GM12878 (cell line): ENCODE data around the gene SLC39A13. TPM values are rescaled to one million over a fixed set of nuclear protein-coding genes. Genes with fewer than 3 reads are reported as not detected.

ENCODE experiments used
- ATAC-seq: fragments of 200-7000 bp; cut with Tn5 transposase; 3 replicates; pipeline ENCODE4 v1.9.1; 2020; ENCODE audit warnings: mild to moderate bottlenecking, moderate library complexity
- BruUV-seq: library from RNA; stranded (reverse); fragments of 400-500 nt; replicated peaks from 2 replicates; lab custom pipeline; 2021; lab: Mats Ljungman, UMichigan
- CTCF ChIA-PET: fragments of 300-600 bp; sonication (Branson Sonifier 250); formaldehyde crosslinking; extraction: SDS; loops from one replicate; lab custom pipeline; 2021; ENCODE audit warnings: inconsistent platforms; lab: Yijun Ruan, JAX
- POLR2A ChIA-PET: fragments of 350-600 bp; formaldehyde crosslinking; extraction: SDS; loops from one replicate; lab custom pipeline; 2021; ENCODE audit warnings: inconsistent platforms; lab: Charles Lee
- RAD21 ChIA-PET: fragments of 300-600 bp; sonication (Branson Sonifier 250); formaldehyde crosslinking; loops from one replicate; lab custom pipeline; 2023; ENCODE audit warnings: antibody characterized with exemption; ENCODE audit not compliant: unreplicated experiment; lab: Charles Lee
- SMC1A ChIA-PET: fragments of 300-600 bp; sonication (Branson Sonifier 250); formaldehyde crosslinking; loops from one replicate; lab custom pipeline; 2023; ENCODE audit not compliant: unreplicated experiment, uncharacterized antibody; lab: Charles Lee
- DNase-seq: peaks from one replicate; pipeline ENCODE4 v3.0.0-alpha.2; 2011; ENCODE audit warnings: low read depth, low spot score
- FAIRE-seq: peaks from 3 replicates; lab custom pipeline; 2011; peaks lifted over from hg19 to GRCh38; lab: Jason Lieb, UNC
- H2AFZ ChIP-seq: 2 replicates; pipeline ENCODE4 v1.6.0; 2011; ENCODE audit warnings: low read depth, low read length, control low read depth; ENCODE audit not compliant: control insufficient read depth
- H3K27ac ChIP-seq: 2 replicates; pipeline ENCODE4 v1.5.1; 2011; ENCODE audit warnings: control low read depth; ENCODE audit not compliant: control insufficient read depth, insufficient read depth
- H3K27me3 ChIP-seq, 2 experiments: replicated peaks in 1 of 2; 2 replicates each; pipeline versions ENCODE4 v1.6.0 to v1.6.1; 2011; ENCODE audit warnings: low read length in 1 of 2; ENCODE audit not compliant: control insufficient read depth in 2 of 2, insufficient read depth in 2 of 2
- H3K36me3 ChIP-seq, 2 experiments: 2 replicates each; pipeline ENCODE4 v1.5.1; 2011; ENCODE audit warnings: low read length in 1 of 2; ENCODE audit not compliant: control insufficient read depth in 2 of 2, insufficient read depth in 2 of 2
- H3K4me1 ChIP-seq: 2 replicates; pipeline ENCODE4 v1.6.1; 2011; ENCODE audit warnings: mild to moderate bottlenecking, low read length, moderate library complexity, mixed read lengths; ENCODE audit not compliant: control insufficient read depth, insufficient read depth
- H3K4me2 ChIP-seq: 2 replicates; pipeline ENCODE4 v1.6.0; 2011; ENCODE audit warnings: control low read depth; ENCODE audit not compliant: control insufficient read depth, insufficient read depth
- H3K4me3 ChIP-seq: fragments of 200-600 bp; sonication (generic); 2 replicates; pipeline ENCODE4 v1.5.1; 2016
- H3K79me2 ChIP-seq: 2 replicates; pipeline ENCODE4 v1.6.0; 2011; ENCODE audit warnings: low read length; ENCODE audit not compliant: control insufficient read depth, insufficient read depth
- H3K9ac ChIP-seq: 2 replicates; pipeline ENCODE4 v1.8.0; 2011; ENCODE audit warnings: low read length, control low read depth, mixed read lengths; ENCODE audit not compliant: control insufficient read depth, insufficient read depth
- H3K9me3 ChIP-seq: replicated peaks from 3 replicates; pipeline ENCODE4 v1.5.1; 2011; ENCODE audit warnings: mild to moderate bottlenecking, low read length; ENCODE audit not compliant: control insufficient read depth, insufficient read depth
- H4K20me1 ChIP-seq: 2 replicates; pipeline ENCODE4 v1.6.0; 2011; ENCODE audit not compliant: control insufficient read depth, insufficient read depth
- FOXM1 ChIP-seq: IDR thresholded peaks from 2 replicates; pipeline ENCODE4 v1.6.1; 2012; ENCODE audit warnings: low read depth, mild to moderate bottlenecking, inconsistent platforms, low read length, moderate library complexity
- HCFC1 ChIP-seq: fragments of 150-350 bp; IDR thresholded peaks from 2 replicates; pipeline ENCODE4 v1.6.1; 2014; ENCODE audit warnings: low read length
- HDGF ChIP-seq: fragments of 450-650 bp; IDR thresholded peaks from 2 replicates; pipeline ENCODE4 v1.6.1; 2016; ENCODE audit warnings: antibody characterized with exemption
- MEF2A ChIP-seq: IDR thresholded peaks from 2 replicates; pipeline ENCODE4 v1.6.1; 2011; ENCODE audit warnings: low read depth, mild to moderate bottlenecking, low read length, moderate library complexity; ENCODE audit not compliant: insufficient read depth
- MTA2 ChIP-seq: fragments of 450-650 bp; IDR thresholded peaks from 2 replicates; pipeline ENCODE4 v1.6.1; 2016; ENCODE audit warnings: low read depth, mild to moderate bottlenecking, moderate library complexity
- MTA3 ChIP-seq: IDR thresholded peaks from 2 replicates; pipeline ENCODE4 v1.6.1; 2012; ENCODE audit warnings: low read length, inconsistent platforms, borderline replicate concordance
- NFXL1 ChIP-seq: fragments of 450-650 bp; IDR thresholded peaks from 2 replicates; pipeline ENCODE4 v1.6.1; 2017; ENCODE audit warnings: antibody characterized with exemption, mild to moderate bottlenecking, borderline replicate concordance
- RAD21 ChIP-seq: IDR thresholded peaks from 2 replicates; pipeline ENCODE4 v1.6.1; 2011; ENCODE audit warnings: mild to moderate bottlenecking, low read depth, low read length, moderate library complexity; ENCODE audit not compliant: insufficient read depth
- RAD51 ChIP-seq: fragments of 450-650 bp; IDR thresholded peaks from 2 replicates; pipeline ENCODE4 v1.6.1; 2016; ENCODE audit warnings: moderate library complexity, mild to moderate bottlenecking, inconsistent platforms
- RB1 ChIP-seq: fragments of 450-650 bp; formaldehyde crosslinking; IDR thresholded peaks from 2 replicates; pipeline ENCODE4 v1.6.1; 2017; ENCODE audit warnings: mild to moderate bottlenecking, borderline replicate concordance
- RELA ChIP-seq: fragments of 450-650 bp; IDR thresholded peaks from 2 replicates; pipeline ENCODE4 v1.8.0; 2014; ENCODE audit warnings: borderline replicate concordance; ENCODE audit not compliant: partially characterized antibody
- SIN3A ChIP-seq: IDR thresholded peaks from 2 replicates; pipeline ENCODE4 v1.6.1; 2012; ENCODE audit warnings: low read depth, low read length, improper control_type of control experiment
- SRF ChIP-seq, 2 experiments: IDR thresholded peaks; 2 replicates each; pipeline ENCODE4 v1.6.1; 2011; ENCODE audit warnings: low read depth in 2 of 2, low read length in 2 of 2, mild to moderate bottlenecking in 1 of 2, moderate library complexity in 1 of 2
- STAT1 ChIP-seq: fragments of 450-650 bp; conservative IDR thresholded peaks from 2 replicates; pipeline ENCODE4 v1.6.1; 2014; ENCODE audit warnings: antibody characterized with exemption, mild to moderate bottlenecking
- ZNF687 ChIP-seq: fragments of 450-650 bp; IDR thresholded peaks from 2 replicates; pipeline ENCODE4 v1.6.1; 2017; ENCODE audit warnings: mild to moderate bottlenecking, moderate library complexity
- WGBS: methylation state at CpG from one replicate; pipeline ENCODE4 v1.1.6; 2016; ENCODE audit warnings: low lambda C conversion rate; ENCODE audit not compliant: insufficient replicate concordance, insufficient coverage; ENCODE audit errors: missing lambda C conversion rate; 5-methylcytosine and 5-hydroxymethylcytosine counted together
- in situ Hi-C: fragments of 300-500 bp; cut with MboI; formaldehyde crosslinking; loops from 9 replicates; pipeline ENCODE4 v1.14.3; 2018; ENCODE audit warnings: mixed read lengths
- intact Hi-C: fragments of 100-400 bp; cut with micrococcal nuclease; formaldehyde crosslinking; loops from one replicate; pipeline ENCODE4 v1.14.2; 2022; ENCODE audit not compliant: unreplicated experiment
- polyA plus RNA-seq, 11 experiments: library from polyadenylated mRNA; depleted of rRNA in 4 of 11; unstranded in 6 of 11; stranded (reverse) in 5 of 11; fragments of >200 nt; fragmentation: Nextera tagmentation in 4 of 11; fragmentation: Illumina TruSeq in 1 of 11; extraction: Ambion mirVana in 4 of 11; extraction: Trizol in 1 of 11; gene quantifications; 1 replicate in 1 of 11; 2 replicates in 10 of 11; pipeline versions ENCODE4 v1.2.1 to v1.2.3, GENCODE V29; 2011 to 2016; ENCODE audit warnings: inconsistent platforms in 2 of 11, missing spikeins in 2 of 11, low read depth in 1 of 11
- total RNA-seq, 4 experiments: library from RNA; depleted of rRNA in 3 of 4; stranded (reverse); fragments of >200 nt in 3 of 4; fragmentation: Illumina TruSeq in 1 of 4; extraction: Trizol in 1 of 4; gene quantifications; 2 replicates each; pipeline versions ENCODE4 v1.2.1 to v1.2.3, GENCODE V29; 2013 to 2021

The SLC39A13 gene
- total and polyA plus RNA-seq, 10 of the 15 experiments (the other 5 are each of a cell fraction or from before 2014, with no cell fraction given): 0.23 to 19.8 (median 6.3) TPM

GRCh38 chr11:47438721-47439120 is 30.3 kb downstream of the SLC39A13 start:
- ChIA-PET POLR2A (no interaction called here), SMC1A (no interaction called here)

GRCh38 chr11:47440054-47440476 is 31.7 kb downstream of the SLC39A13 start:
- FAIRE-seq (no peak), DNase-seq (no peak), ATAC-seq (no peak)
- Histone ChIP-seq H3K4me1 (no peaks in the 10 kb centered on the region), H2AFZ (no peak overlapping the region), H3K4me2 (no peak overlapping the region), H3K9me3 (no peaks in the 10 kb centered on the region), H3K9ac (no peak overlapping the region), H3K4me3 (no peak overlapping the region), H3K27me3 (no peaks in the 10 kb centered on the region; a peak in 1 of 4 replicates), H3K27ac (no peak overlapping the region), H3K36me3 (no peaks in the 10 kb centered on the region), H3K79me2 (no peaks in the 10 kb centered on the region), H4K20me1 (no peaks in the 10 kb centered on the region)
- SMC1A ChIA-PET: interaction anchor here (1.1 kb wide), 1 partner anchor 10 kb away, joined by 3 read pairs; no protein-coding TSS in a partner anchor
- CTCF ChIA-PET: interaction anchor here (0.6 to 1.6 kb wide), 2 partner anchors 15 to 220 kb away, joined by 4 to 8 read pairs; no protein-coding TSS in a partner anchor
- RAD21 ChIA-PET: no interaction called here
- 12% methylated on average over 2 of the region's 2 CpGs for WGBS
- intact Hi-C loops (no loop called here), in situ Hi-C loops (no loop called here)
- no TSS peak for BruUV-seq
- POLR2A ChIA-PET: interaction anchor here (0.6 kb wide), 1 partner anchor 281 kb away, joined by 3 read pairs; no protein-coding TSS in a partner anchor
- no peak for TF ChIP-seq RAD21
- TF ChIP-seq MTA3: no peak
- TF ChIP-seq HCFC1: no peak
- no peak for TF ChIP-seq STAT1
- TF ChIP-seq HDGF: no peak
- no peak for TF ChIP-seq RB1
- TF ChIP-seq MEF2A: no peak
- TF ChIP-seq ZNF687: no peak
- TF ChIP-seq SRF (IDR thresholded peaks at IDR 0.05; ENCODE audit: low read depth in 2 of 2, low read length in 2 of 2): no peak
- no peak for TF ChIP-seq RELA
- no peak for TF ChIP-seq FOXM1

More at GRCh38 chr11:47438721-47439120, 30.3 kb downstream of the SLC39A13 start:
- ChIA-PET CTCF (interaction anchor here (1.6 kb wide), 1 partner anchor 16 kb away, joined by 8 read pairs; no protein-coding TSS in a partner anchor), RAD21 (no interaction called here)
- ATAC-seq: no peak
- BruUV-seq: no TSS peak
- no peak for TF ChIP-seq NFXL1
- TF ChIP-seq SIN3A: no peak
- no peak for TF ChIP-seq RAD51
- TF ChIP-seq MTA2: no peak
- no peak for FAIRE-seq
- no peak overlapping the region for H3K27ac ChIP-seq
- intact Hi-C loops (no loop called here), in situ Hi-C loops (no loop called here)
- H3K9ac ChIP-seq: no peak overlapping the region
- no peaks in the 10 kb centered on the region for H3K9me3 ChIP-seq
- no peaks in the 10 kb centered on the region for H3K4me1 ChIP-seq
- no peaks in the 10 kb centered on the region for H4K20me1 ChIP-seq
- no peaks in the 10 kb centered on the region for H3K79me2 ChIP-seq
- no peak for DNase-seq
- 88% methylated on average over 15 of the region's 18 CpGs for WGBS
- H3K4me2 ChIP-seq: no peak overlapping the region
- H3K36me3 ChIP-seq: no peaks in the 10 kb centered on the region
- no peaks in the 10 kb centered on the region; a peak in 1 of 4 replicates for H3K27me3 ChIP-seq
- H3K4me3 ChIP-seq: no peak overlapping the region
- H2AFZ ChIP-seq: no peak overlapping the region
